Measurements from ENCODE around the gene ARHGAP6.

DNA sequence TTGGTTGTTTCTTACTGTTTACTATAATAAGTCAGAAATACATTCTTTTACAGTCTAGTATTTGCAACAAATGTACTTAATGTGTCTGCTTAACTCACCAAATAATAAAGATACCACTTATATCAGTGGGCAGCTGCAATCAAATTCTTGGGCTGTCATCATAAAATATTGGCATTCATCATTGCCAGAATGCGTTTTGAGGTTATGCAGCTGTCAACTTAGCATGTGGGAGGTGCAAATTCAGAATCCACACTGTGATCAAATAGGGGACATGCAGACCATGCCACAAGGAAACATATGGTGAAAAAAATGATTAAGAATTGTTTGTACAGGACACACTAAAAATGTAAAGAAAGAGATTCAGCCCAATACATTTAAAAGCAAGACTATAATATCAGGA is 468.0 kb downstream of the ARHGAP6 start:
- TF ChIP-seq CTCF (IDR thresholded peaks at IDR 0.05; ENCODE audit: low read length) = no peak
- TF ChIP-seq EZH2phosphoT487 (IDR thresholded peaks at IDR 0.05; ENCODE audit: low read length) = no peak
